ENCODE measurements around the gene REV1. TPM values are rescaled to one million over a fixed set of nuclear protein-coding genes. Genes with fewer than 3 reads are reported as not detected.

Gene REV1
- total and polyA plus RNA-seq, 2 of the 8 experiments (the other 6 are each of a cell fraction or from before 2014, with no cell fraction given), result 16.6 to 34.3 TPM

GRCh38 chr2:99420751-99421299, 69.0 kb downstream of the REV1 start:
- no peak overlapping the region for H3K18ac ChIP-seq (ENCODE audit: extremely low read depth, low read length)
- H3K4me2 ChIP-seq (ENCODE audit: insufficient read depth in 1 of 2, low read depth in 2 of 2, low read length in 2 of 2), result no peak overlapping the region
- POLR2A ChIA-PET (ENCODE audit: partially characterized antibody), result interaction anchor here (1.2 kb wide), 1 partner anchor 12 kb away, joined by 5 read pairs; no protein-coding TSS in a partner anchor
- no peaks in the 10 kb centered on the region for H3K27me3 ChIP-seq (replicated peaks in 1 of 4; ENCODE audit: control insufficient read depth in 3 of 4, extremely low read depth in 1 of 4, insufficient read depth in 3 of 4, low read length in 3 of 4)
- H3K36me3 ChIP-seq (ENCODE audit: control insufficient read depth in 2 of 4, insufficient read depth in 4 of 4, low read length in 3 of 4), result peaks cover 4 to 48% (median 28%) of the 10 kb centered on the region in 4 experiments
- H2BK15ac ChIP-seq (ENCODE audit: low read length), result no peak overlapping the region
- no peak overlapping the region for H3K23ac ChIP-seq (ENCODE audit: insufficient read length)
- H2BK20ac ChIP-seq (ENCODE audit: low read length), result no peak overlapping the region
- no peak overlapping the region for H4K5ac ChIP-seq (ENCODE audit: insufficient read length, low read depth, low read length)
- H3K27ac ChIP-seq (ENCODE audit: low read depth, low read length), result no peak overlapping the region
- H3K23me2 ChIP-seq (ENCODE audit: low read depth, low read length), result no peaks in the 10 kb centered on the region
- no peak overlapping the region for H3K4ac ChIP-seq (replicated peaks; ENCODE audit: insufficient read length, low read depth, low read length)
- no peak for TF ChIP-seq E2F6 (IDR thresholded peaks at IDR 0.05)
- H2AFZ ChIP-seq (ENCODE audit: low read length), result no peak overlapping the region
- H3K14ac ChIP-seq (ENCODE audit: insufficient read length), result no peak overlapping the region
- H4K20me1 ChIP-seq (replicated peaks in 1 of 2; ENCODE audit: control insufficient read depth in 1 of 2, insufficient read depth in 2 of 2, low read length in 2 of 2), result peaks cover 2% of the 10 kb centered on the region in 2 experiments
- H3K9me3 ChIP-seq (ENCODE audit: insufficient read depth in 2 of 2, low read depth in 1 of 2, low read length in 1 of 2), result no peaks in the 10 kb centered on the region
- no peak overlapping the region for H4K8ac ChIP-seq (ENCODE audit: extremely low read depth, insufficient read depth, low read length)
- no peaks in the 10 kb centered on the region for H3K79me1 ChIP-seq (ENCODE audit: low read depth, low read length)
- no peaks in the 10 kb centered on the region for H3K4me1 ChIP-seq (replicated peaks in 1 of 4; ENCODE audit: control insufficient read depth in 3 of 4, insufficient read depth in 4 of 4, low read length in 3 of 4)
- FAIRE-seq, result no peak
- H2BK12ac ChIP-seq (ENCODE audit: low read depth, low read length), result no peak overlapping the region
- H3K9ac ChIP-seq (replicated peaks in 1 of 4; ENCODE audit: extremely low read depth in 1 of 4, low read depth in 3 of 4, low read length in 3 of 4), result 0 out of 7 replicates have a peak overlapping the region, but pooled peaks of 1 of the 4 experiments have one; percentile 18
- H2BK120ac ChIP-seq (replicated peaks; ENCODE audit: low read depth, low read length), result no peak overlapping the region
- H3K79me2 ChIP-seq (ENCODE audit: control insufficient read depth in 1 of 2, insufficient read depth in 2 of 2, low read length in 2 of 2), result no peaks in the 10 kb centered on the region
- WGBS, 2 experiments (ENCODE audit: extremely low coverage in 1 of 2, insufficient coverage in 1 of 2, insufficient read length in 1 of 2, insufficient replicate concordance in 2 of 2, low coverage in 1 of 2, low lambda C conversion rate in 2 of 2, missing lambda C conversion rate in 1 of 2), result 91% methylated on average over 5 of the region's 5 CpGs; no CpG with 5 or more reads in 1 of the 2 experiments
- H3K56ac ChIP-seq (replicated peaks; ENCODE audit: insufficient read length, low read depth, low read length), result no peak overlapping the region
- DNase-seq (ENCODE audit: low read depth in 1 of 2, low spot score in 2 of 2), result no peak
- CTCF ChIA-PET (ENCODE audit: partially characterized antibody), result interaction anchor here (0.9 to 1.1 kb wide), 2 partner anchors 16 to 84 kb away, joined by 3 read pairs; partner anchors contain the start of gene EIF5B
- H4K91ac ChIP-seq (replicated peaks; ENCODE audit: insufficient read length, low read length), result no peak overlapping the region
- H3K4me3 ChIP-seq (ENCODE audit: extremely low read depth in 1 of 4, insufficient read depth in 2 of 4, low read depth in 3 of 4, low read length in 4 of 4), result no peak overlapping the region
- no peak overlapping the region for H2AK5ac ChIP-seq (ENCODE audit: low read depth, low read length)
- no peak overlapping the region for H2BK5ac ChIP-seq (ENCODE audit: low read depth, low read length)

All from H1 (cell line).